Right ventricle myocardium superior (tissue), 1 donor: ENCODE results near the gene CFAP299. TPM values are rescaled to one million over a fixed set of nuclear protein-coding genes. Genes with fewer than 3 reads are reported as not detected.
A peak's percentile ranks its signal among the peaks of the same experiment; 100 is the strongest.

Source experiments
- ATAC-seq: fragments of 200-7000 bp; cut with Tn5 transposase; one replicate; pipeline ENCODE4 v1.9.1; 2020; ENCODE audit warnings: mild to moderate bottlenecking; ENCODE audit not compliant: poor library complexity
- DNase-seq: peaks from one replicate; pipeline ENCODE4 v3.0.0-alpha.2; 2020
- intact Hi-C: fragments of 100-400 bp; cut with DNase I; formaldehyde crosslinking; loops from one replicate; pipeline ENCODE4 v1.11.2; 2022
- total RNA-seq: library from RNA; stranded (reverse); fragmentation: NEBNext Ultra II Directional; extraction: Animal tissue kit (Norgen Biotek cat#: 25700); gene quantifications from one replicate; pipeline ENCODE4 v1.2.1, GENCODE V29; 2021
- donor health status: DM: no; HTN: yes; CAD: no; lungs with severe emphysema.

The CFAP299 gene
- total RNA-seq, 1 donor from 2014 or later, result not detected

DNA sequence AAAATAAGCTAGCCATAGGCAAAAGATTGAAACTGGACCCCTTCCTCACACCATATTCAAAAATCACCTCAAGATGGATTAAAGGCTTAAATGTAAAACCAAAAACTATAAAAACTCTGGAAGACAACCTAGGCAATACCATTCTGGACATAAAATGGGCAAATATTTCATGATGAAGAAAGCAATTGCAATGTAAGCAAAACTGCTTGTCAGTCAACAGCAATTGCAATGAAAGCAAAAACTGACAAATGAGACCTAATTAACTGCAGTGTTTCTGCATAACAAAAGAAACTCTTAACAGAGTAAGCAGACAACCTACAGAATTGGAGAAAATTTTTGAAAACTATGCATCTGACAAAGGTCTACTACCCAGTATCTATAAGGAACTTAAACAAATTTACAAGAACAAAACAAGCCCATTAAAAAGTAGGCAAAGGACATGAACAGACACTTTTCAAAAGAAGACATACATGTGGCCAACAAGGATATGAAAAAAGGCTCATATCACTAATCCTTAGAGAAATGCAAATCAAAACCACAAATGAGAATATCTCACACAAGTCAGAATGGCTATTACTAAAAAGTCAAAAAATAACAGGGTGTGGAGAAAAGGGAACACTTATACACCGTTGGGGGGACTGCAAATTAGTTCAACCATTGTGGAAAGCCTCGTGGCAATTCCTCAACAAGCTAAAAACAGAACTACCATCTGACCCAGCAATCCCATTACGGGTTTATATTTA lies 46.7 kb downstream of the CFAP299 start:
- no peak for ATAC-seq
- intact Hi-C loops, result no loop called here

DNA sequence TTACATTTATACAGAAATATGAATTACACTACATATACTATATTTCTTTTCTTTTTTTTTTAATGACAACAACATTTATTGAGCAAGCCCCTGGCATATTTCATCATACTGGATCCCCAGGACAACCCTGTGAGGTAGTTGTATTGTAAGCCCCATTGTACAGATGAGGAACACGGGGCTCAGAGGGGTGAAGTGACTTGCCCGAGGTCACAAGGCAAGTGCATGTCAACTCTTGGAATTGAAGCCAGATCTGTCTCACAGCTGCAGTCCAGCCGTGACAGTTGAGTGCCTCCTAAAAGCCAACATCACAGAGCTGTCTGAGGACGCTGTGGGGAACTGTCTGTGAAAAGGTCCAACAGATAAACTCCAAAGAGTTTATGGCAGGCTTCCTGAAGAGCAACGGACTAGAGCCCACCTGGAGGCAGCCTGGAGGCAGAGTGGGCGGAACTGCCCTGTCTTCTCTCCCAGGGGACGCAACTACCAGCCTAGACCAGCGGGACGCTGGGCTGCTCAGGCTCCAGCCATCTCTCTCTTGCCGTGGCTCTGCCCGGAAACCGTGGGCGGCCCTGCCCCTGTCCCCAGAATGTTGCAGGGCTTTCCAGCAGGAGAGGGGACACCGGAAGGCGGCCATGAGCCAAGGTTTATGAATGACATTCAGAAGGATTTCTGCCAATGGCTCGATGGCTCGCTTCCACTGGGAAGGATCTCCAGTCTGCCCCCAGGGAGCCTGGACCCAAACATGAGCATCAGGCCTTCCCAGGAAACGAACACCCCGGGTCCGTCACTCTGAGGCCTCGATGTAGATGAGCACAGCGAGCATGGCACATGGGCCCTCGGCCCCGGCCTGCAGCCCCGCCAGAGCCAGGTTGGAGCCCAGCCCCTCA lies 50.1 kb downstream of the CFAP299 start:
- DNase-seq, result no peak
- ATAC-seq, result no peak
- intact Hi-C loops, result no loop called here

More for the DNA sequence above, 46.7 kb downstream of the CFAP299 start:
- DNase-seq, result no peak

DNA sequence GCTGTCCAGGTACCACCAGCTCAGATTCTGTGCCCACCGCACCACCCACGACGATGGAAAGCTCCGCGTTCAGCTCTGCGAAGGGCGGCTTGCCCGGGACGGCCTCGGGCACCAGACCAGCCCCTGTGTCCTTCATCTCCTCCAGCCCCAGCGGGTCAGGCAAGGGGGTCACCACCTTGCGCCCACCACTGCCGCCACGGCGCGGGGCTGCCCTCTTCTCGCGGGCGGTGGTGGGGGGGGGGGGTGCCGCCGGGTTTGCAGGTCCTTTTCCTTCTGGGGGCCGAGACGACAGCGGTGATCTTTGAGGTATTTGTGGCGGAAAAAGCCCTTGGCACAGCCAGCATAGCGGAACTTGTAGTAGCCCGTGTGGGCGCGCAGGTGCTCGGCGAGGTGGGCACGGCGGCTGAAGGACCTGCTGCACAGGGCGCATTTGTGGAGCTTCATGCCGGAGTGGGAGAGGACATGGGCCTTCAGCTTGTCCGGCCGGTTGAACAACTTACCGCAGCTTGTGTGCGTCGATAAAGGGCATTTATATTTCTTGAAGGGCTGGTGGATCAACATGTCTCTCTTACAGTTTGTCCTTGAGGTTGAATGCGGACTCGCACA lies 50.9 kb downstream of the CFAP299 start:
- DNase-seq (no peak), ATAC-seq (no peak)
- intact Hi-C loops, result no loop called here

DNA sequence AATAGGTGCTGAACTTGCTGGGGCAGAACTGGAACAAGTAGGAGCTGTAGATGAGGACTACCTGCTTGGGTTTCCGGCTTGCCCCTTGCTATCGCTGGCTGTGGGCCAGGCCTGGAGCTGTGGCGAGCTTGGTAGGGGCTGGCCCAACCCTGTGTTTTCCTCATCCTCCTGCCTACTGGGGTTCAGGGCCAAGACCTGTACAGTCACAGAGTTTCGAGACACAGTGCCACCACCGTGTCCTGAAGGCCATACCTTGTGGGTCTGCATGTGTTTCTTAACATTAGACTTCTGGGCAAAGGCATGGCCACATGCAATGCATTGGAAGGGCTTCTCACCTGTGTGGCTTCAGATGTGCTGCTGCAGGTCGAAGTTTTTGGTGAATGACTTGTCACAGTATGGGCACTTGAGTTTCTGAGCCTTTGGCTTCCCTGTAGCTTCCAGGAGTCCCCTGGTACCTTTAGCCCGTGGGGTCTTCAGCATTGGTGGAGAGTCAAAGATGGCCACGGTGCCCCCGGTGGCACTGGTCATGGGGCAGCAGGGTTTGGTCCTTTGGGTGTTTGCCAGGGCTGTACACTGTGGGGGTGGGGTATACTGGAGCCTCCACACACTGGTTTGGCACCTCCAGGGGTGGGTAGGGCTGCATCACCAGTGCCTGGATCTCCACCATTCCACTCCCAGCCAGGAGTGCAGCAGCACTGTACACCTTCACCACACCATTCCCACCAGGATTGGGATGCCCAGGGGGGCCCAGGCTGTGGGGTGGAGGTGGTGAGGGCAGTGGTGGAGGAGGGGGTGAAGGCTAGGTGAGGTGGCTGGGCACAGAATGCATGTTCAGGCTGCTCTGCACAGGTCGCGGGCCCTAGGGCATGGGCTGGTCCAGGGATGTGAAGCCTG lies 52.1 kb downstream of the CFAP299 start:
- intact Hi-C loops, result no loop called here
- ATAC-seq (no peak), DNase-seq (no peak)

DNA sequence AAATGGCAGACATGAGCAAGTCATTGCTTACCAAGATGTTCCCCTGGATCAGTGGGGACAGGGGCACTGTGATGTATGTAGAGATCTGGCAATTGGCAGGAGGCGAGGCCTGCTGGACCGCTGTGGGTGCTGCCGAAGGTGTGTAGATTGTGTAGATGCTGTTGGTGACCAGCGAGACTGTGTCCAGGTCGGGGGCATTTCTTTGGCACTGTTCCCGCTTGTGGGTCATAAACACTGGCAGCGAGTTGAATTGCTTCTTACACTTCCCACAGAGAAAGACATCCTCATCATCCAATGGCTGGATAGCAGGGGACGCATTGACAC lies 52.7 kb downstream of the CFAP299 start:
- intact Hi-C loops, result no loop called here
- no peak for ATAC-seq
- peak; percentile 35 for DNase-seq

DNA sequence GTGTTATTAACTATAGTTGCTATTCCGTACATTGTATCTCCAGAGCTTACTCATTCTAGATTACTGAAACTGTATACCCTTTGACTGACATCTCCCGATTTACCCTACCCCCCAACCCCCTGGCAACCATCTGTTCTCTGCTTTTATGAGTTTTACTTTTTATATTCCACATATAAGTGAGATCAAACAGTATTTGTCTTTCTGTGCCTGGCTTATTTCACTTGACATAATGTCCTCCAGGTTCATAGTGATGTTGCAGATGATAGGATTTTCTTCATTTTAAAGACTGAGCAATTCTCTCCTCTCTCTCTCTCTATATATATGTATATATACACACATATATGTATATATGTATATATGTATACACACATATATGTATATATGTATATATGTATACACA lies 54.6 kb downstream of the CFAP299 start:
- ATAC-seq, result no peak
- DNase-seq, result no peak
- intact Hi-C loops, result no loop called here

DNA sequence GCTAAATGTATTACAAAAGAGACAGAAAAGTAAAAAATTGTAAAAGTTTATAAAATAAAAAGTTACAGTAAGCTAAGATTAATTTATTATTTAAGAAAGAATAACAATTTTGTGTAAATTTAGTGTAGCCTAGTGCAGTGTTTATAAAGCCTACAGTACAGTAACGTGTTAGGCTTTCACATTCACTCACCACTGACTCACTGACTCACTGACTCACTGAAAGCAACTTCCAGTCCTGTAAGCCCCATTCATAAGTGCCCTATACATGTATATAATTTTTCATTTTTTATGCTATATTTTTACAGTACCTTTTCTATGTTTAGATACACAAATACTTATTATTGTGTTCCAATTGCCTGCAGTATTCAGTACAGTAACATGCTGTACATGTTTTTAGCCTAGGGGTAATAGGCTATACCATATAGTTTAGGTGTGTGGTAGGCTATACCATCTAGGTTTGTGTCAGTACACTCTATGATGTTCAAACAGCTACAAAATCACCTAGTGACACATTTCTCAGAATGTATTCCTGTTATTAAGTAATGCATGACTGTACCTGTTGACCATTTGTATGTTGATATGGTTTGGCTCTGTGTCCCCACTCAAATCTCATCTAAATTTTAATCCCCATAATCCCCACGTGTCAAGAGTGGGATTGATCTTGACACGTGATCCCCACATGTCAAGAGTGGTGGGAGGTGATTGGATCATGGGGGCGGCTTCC lies 57.9 kb downstream of the CFAP299 start:
- no peak for DNase-seq
- no peak for ATAC-seq
- intact Hi-C loops, result no loop called here

DNA sequence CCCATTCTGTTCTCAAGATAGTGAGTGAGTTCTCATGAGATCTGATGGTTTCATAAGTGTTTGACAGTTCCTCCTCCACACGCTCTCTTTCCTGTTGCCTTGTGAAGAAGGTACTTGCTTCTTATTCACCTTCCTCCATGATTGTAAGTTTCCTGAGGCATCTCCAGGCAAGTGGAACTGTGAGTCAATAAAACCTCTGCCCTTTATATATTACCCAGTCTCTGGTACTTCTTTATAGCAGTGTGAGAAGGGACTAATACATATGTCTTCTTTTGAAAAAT lies 58.4 kb downstream of the CFAP299 start:
- DNase-seq, result no peak
- intact Hi-C loops, result no loop called here
- no peak for ATAC-seq

DNA sequence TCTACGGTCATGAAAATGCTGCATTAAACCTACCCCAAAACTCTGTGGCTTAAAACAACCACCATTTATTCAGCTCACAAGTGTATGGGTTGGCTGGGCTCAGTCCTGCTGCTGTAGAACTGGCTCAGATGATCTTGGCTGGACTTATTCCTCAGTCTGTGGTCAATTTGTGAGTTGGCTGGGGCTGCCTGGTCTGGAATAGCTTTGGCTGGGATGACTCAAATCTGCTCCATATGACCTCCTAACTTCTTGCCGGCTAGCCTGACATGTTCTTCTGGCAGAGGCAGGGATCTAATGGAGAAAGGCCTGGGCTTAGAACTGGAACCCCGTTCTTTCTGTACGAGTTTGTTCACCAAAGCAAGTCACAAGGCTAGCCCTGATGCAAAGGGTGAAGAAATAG lies 71.7 kb downstream of the CFAP299 start:
- peak; percentile 46 for DNase-seq
- intact Hi-C loops, result no loop called here
- ATAC-seq, result peak; percentile 68

DNA sequence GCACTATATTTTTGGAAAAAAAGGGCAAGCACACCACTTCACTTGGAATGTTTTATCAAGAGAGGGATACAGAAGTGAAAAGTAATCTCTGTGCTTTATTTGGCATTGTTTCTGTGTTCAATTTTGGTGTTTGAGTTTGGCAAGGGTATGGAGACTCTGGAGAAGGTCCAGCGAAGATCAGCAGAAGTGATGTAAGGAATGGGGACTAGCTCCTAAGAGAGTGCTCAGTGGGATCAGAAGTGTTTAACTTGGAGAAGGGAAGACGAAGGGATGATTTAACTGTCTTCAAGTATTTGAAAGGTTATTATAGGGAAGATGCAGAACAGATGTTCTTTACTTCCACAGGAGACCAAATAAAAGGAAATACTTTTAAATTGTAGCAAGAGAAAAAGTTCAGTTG lies 74.3 kb downstream of the CFAP299 start:
- ATAC-seq, result no peak
- no peak for DNase-seq

DNA sequence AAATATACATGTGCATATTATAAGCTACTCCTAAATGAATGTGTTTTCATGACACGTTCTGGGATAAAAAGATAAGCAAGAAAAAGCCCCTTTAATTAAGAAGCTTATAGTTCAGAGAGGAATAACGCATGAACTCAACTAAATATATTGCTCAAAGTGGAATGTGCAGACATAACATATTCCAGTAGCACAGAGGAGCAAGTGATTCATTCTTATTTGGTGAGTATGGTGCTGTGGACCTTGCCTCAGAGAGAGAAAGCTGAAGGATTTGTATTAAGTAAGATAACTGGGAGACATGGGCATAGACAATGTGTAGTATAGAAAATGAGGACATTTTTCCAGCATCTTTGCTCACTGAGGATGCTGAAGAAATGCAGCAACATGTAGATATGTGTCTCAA lies 76.8 kb downstream of the CFAP299 start:
- intact Hi-C loops, result no loop called here
- DNase-seq (no peak), ATAC-seq (no peak)

More for the DNA sequence above, 74.3 kb downstream of the CFAP299 start:
- intact Hi-C loops, result no loop called here

DNA sequence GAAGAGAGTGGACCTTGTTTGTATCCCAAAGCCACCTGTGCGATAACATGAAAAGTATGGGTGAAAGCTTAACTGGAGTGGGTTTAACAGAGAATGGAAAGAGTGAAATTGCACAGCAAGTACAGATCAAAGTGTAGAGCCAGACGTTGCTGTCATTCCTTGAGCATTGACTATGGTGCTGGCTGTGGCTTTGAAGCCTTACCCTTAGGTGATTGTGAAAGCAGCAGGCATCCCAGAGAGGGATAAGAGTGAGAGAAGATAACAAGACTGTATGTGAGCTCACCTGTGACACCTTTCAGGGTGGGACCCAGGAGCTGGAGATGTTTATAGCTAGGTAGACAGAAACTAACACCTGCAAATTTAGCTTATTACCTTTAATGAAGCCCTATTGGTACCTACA lies 77.6 kb downstream of the CFAP299 start:
- intact Hi-C loops, result no loop called here
- ATAC-seq, result no peak
- no peak for DNase-seq

DNA sequence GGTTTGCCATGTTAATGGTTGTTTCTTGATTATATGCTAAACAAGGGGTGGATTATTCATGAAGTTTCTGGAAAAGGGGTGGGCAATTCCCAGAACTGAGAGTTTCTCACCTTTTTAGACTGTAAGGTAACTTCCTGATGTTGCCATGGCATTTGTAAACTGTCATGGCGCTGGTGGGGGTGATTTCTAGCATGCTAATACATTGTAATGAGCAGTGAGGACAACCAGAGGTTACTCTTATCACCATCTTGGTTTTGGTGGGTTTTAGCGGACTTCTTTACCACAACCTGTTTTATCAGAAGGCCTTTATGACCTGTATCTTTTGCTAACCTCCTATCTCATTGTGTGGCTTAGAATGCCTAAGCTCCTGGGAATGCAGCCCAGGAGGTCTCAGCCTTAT lies 81.5 kb downstream of the CFAP299 start:
- ATAC-seq, result no peak
- intact Hi-C loops, result no loop called here
- no peak for DNase-seq

DNA sequence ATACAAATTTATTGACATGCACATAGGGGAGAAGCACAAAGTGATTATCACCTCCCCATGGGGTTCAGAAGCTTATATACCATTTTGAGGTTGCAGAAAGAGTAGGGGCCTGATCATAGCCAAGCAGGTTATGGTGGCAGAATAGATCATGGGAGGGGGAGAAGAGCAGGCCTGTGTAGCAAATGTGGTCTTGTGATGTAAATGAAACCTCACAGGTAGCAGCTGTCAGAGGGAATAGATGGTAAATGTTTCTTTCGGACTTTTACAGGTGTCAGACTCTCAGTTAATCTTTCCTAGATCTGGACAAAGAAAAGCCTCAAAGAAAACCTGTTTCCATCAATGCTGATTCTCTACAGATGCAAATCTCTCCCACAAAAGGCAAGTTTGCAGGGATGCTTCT lies 84.4 kb downstream of the CFAP299 start:
- intact Hi-C loops, result no loop called here
- DNase-seq (no peak), ATAC-seq (no peak)

DNA sequence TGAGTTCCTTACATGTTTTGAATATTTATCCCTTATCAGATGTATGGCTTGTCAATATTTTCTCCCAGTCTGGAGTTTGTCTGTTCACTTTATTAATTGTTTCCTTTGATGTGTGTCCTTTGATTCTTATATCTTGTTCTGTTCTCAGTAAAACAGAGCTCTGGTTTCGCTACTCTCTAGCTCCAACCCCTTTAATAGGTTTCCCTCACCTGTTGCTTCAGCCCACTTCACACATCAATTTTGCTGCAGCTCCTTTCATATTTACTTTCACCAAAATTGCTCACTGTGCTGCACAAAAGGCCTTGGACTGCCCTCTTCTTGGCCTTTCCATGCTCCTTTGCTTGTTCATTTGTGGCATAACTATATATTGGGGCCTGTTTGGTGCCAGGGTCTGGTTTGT lies 85.1 kb downstream of the CFAP299 start:
- DNase-seq (no peak), ATAC-seq (no peak)
- intact Hi-C loops, result no loop called here

DNA sequence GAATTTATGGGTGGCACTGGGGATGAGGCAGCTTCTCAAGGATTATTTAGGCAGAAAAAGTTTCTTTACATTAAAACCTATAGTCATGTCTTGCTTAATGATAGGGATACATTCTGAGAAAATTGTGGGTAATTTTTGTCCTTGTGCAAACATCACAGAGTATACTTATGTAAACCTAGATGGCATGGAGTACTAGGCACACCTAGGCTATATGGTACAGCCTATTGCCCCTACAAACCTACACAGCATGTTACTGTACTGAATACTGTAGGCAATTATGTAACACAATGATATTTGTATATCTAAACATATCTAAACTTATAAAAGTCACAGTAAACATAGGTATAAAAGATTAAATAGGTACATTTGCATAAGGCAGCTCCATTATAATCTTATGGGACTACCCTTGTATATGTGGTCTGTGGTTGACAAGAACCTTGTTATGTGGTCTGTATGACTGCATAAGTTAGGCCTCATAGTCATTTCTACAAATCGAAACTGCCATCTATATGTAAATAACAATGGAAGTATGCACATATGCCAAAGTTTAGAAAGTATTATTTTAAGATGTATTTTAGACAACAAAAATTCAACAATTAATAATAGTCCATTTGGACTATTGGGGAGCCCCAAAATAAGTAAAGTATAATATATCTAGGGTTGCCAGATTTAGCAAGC lies 87.3 kb downstream of the CFAP299 start:
- intact Hi-C loops, result no loop called here
- no peak for ATAC-seq
- no peak for DNase-seq

DNA sequence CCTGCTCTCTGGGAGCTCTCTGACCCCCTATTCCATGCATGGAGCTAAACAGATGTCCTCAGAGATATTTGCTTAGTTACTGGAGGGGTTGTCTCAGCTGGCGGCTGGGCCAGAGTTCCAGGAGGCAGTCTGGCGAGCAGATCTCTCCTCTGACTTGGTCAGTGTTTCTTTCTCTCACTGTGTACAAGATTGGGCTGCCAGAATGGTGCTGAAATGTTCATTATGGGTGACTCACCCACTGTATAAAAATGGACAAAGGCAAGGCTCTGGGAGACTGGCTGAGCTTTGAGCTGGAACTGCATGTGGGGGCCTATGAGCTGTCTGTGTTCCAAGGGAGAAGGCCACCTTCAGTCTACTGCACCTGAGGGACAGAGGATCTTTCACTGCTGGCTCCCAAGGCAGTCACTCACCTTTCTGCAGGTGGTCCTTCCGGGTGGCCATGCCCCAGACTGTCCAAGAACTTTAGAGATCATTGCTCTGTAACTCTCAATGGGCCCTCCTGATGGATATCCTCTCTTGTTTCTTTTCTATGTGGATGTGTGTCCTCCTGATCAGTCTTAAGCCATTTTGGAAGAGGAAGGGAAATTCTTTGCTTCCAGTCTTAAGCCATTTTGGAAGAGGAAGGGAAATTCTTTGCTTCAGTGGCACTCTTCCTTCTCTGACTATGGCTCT lies 88.2 kb downstream of the CFAP299 start:
- intact Hi-C loops, result no loop called here
- DNase-seq, result no peak
- ATAC-seq, result peak; percentile 45

DNA sequence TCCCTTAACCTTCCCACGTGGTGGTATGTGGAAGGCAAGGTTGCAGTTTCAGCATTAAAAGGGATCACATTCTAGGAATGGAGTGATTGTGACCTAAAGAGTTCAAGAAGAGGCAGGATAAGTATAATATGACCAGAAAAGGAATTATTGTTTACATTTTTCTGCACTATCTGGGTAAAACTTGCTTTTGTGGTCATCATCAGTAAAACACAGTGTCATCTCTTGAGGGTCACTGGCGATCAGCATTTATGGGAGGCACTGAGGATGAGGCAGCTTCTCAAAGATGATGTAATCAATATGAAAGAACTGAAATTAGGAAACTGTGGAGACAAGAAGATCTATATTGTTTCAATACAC lies 88.7 kb downstream of the CFAP299 start:
- intact Hi-C loops, result no loop called here
- ATAC-seq (no peak), DNase-seq (no peak)
